H1 (cell line): ENCODE measurements around the gene OR1D2. TPM values are rescaled to one million over a fixed set of nuclear protein-coding genes. Genes with fewer than 3 reads are reported as not detected.

ENCODE experiments used
- CBX8 ChIP-seq: fragments of 300-800, 300-1000 bp; sonication (generic); IDR thresholded peaks from 2 replicates; pipeline ENCODE4 v1.7.1; 2016; ENCODE audit warnings: low read depth, low read length, borderline replicate concordance
- CTBP2 ChIP-seq: IDR thresholded peaks from 2 replicates; pipeline ENCODE4 v1.7.0; 2011; ENCODE audit warnings: borderline replicate concordance, mild to moderate bottlenecking, moderate library complexity, mixed read lengths, low read length; ENCODE audit not compliant: insufficient read depth, insufficient read length
- EZH2 ChIP-seq: fragments of 200-600 bp; sonication (generic); IDR thresholded peaks from 2 replicates; pipeline ENCODE4 v1.7.1; 2012; ENCODE audit warnings: low read depth, mild to moderate bottlenecking, moderate library complexity, low read length, inconsistent platforms; ENCODE audit not compliant: severe bottlenecking
- JUN ChIP-seq: IDR thresholded peaks from 2 replicates; pipeline ENCODE4 v1.6.1; 2011; ENCODE audit warnings: low read depth, mild to moderate bottlenecking, improper control_type of control experiment, low read length
- PHF8 ChIP-seq: fragments of 200-600 bp; sonication (generic); conservative IDR thresholded peaks from 2 replicates; pipeline ENCODE4 v1.7.1; 2012; ENCODE audit warnings: low read depth, mild to moderate bottlenecking, inconsistent platforms, low read length, moderate library complexity
- RXRA ChIP-seq: IDR thresholded peaks from 2 replicates; pipeline ENCODE4 v1.6.1; 2011; ENCODE audit warnings: low read depth, mild to moderate bottlenecking, low read length, moderate library complexity; ENCODE audit not compliant: insufficient read depth
- SIN3A ChIP-seq, 2 experiments: IDR thresholded peaks in 1 of 2; conservative IDR thresholded peaks in 1 of 2; 2 replicates each; pipeline ENCODE4 v1.6.1; 2011 to 2012; ENCODE audit warnings: low read length in 2 of 2, improper control_type of control experiment in 1 of 2, low read depth in 1 of 2, mild to moderate bottlenecking in 1 of 2
- SP4 ChIP-seq: IDR thresholded peaks from 2 replicates; pipeline ENCODE4 v1.6.1; 2012; ENCODE audit warnings: low read length, inconsistent platforms
- SUZ12 ChIP-seq: fragments of 200-600 bp; sonication (generic); IDR thresholded peaks from 2 replicates; pipeline ENCODE4 v1.6.1; 2012; ENCODE audit warnings: mild to moderate bottlenecking, inconsistent platforms, low read length, moderate library complexity, mixed read lengths
- polyA plus RNA-seq, 7 experiments: library from polyadenylated mRNA; depleted of rRNA in 3 of 7; stranded (reverse) in 5 of 7; unstranded in 2 of 7; fragments of >200 nt in 5 of 7; fragments of 200-250 nt in 2 of 7; gene quantifications; 1 replicate in 5 of 7; 2 replicates in 1 of 7; 4 replicates in 1 of 7; pipeline versions ENCODE4 v1.2.1 to v1.2.3, GENCODE V29; 2011 to 2013; ENCODE audit warnings: missing spikeins in 2 of 7, mixed read lengths in 2 of 7
- total RNA-seq: library from RNA; stranded (reverse); fragmentation: NEBNext Ultra II Directional; extraction: Animal tissue kit (Norgen Biotek cat#: 25700); gene quantifications from 2 replicates; pipeline ENCODE4 v1.2.1, GENCODE V29; 2021

OR1D2 gene
- total and polyA plus RNA-seq, 2 of the 8 experiments (the other 6 are each of a cell fraction or from before 2014, with no cell fraction given) = not detected

GRCh38 chr17:3043737-3044365 lies 60.4 kb downstream of the OR1D2 start (continued):
- TF ChIP-seq PHF8 = no peak
- TF ChIP-seq SP4 = no peak
- TF ChIP-seq CTBP2 = no peak
- TF ChIP-seq RXRA = no peak
- TF ChIP-seq JUN = no peak
- TF ChIP-seq SUZ12 = no peak
- TF ChIP-seq CBX8 = no peak
- no peak for TF ChIP-seq SIN3A (conservative IDR thresholded peaks at IDR 0.05 in 1 of 2, IDR thresholded peaks at IDR 0.05 in 1 of 2; ENCODE audit: low read depth in 1 of 2, low read length in 2 of 2)
- TF ChIP-seq EZH2 = no peak
